ENCODE data around the gene ADAMTS9. TPM values are rescaled to one million over a fixed set of nuclear protein-coding genes. Genes with fewer than 3 reads are reported as not detected.

The ADAMTS9 gene
- total RNA-seq, 1 donor from 2014 or later, result 47.7 TPM

DNA sequence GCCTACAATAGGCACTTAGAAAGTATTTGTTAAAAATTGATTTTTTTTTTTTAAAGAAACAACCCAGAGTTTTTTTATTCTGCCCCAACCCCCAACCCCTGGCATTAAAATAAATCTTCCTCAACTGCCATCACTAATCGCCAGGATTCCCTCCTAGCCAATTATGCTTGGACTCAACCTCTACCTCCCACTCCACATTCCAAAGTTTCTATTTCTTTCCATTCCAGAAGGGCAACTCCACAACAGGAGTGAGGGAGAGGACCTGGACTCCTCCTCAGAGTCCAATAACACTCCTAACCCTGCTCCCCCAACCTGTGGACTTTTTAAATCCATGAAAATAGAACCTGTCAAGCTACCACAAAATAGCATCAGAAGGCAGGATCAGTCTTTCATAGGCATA is 99.4 kb downstream of the ADAMTS9 start:
- Mint-ChIP-seq H3K4me1 (peaks cover 36% of the 10 kb centered on the region), H3K9me3 (no peaks in the 10 kb centered on the region), H3K4me3 (no peak overlapping the region), H3K27me3 (ENCODE audit: insufficient read depth, low read depth) (no peaks in the 10 kb centered on the region), H3K36me3 (peaks cover 28% of the 10 kb centered on the region), H3K27ac (peak overlapping the region; percentile 50)
- Histone ChIP-seq H2AFZ (replicated peaks) (no peak overlapping the region), H3K4me3 (no peak overlapping the region), H3F3A (ENCODE audit: low read depth) (no peaks in the 10 kb centered on the region), H3K27ac (no peak overlapping the region), H3K4me2 (no peak overlapping the region), H3K36me3 (no peaks in the 10 kb centered on the region), H3K27me3 (no peaks in the 10 kb centered on the region), H3K4me1 (peaks cover 12% of the 10 kb centered on the region), H4K20me1 (ENCODE audit: low read depth) (no peaks in the 10 kb centered on the region), H3K9ac (no peak overlapping the region), H3K79me2 (ENCODE audit: low read depth) (no peaks in the 10 kb centered on the region), H3K9me3 (ENCODE audit: low read depth) (no peaks in the 10 kb centered on the region)
- TF ChIP-seq EZH2 (IDR thresholded peaks at IDR 0.05), result no peak
- TF ChIP-seq, protein P1, sequence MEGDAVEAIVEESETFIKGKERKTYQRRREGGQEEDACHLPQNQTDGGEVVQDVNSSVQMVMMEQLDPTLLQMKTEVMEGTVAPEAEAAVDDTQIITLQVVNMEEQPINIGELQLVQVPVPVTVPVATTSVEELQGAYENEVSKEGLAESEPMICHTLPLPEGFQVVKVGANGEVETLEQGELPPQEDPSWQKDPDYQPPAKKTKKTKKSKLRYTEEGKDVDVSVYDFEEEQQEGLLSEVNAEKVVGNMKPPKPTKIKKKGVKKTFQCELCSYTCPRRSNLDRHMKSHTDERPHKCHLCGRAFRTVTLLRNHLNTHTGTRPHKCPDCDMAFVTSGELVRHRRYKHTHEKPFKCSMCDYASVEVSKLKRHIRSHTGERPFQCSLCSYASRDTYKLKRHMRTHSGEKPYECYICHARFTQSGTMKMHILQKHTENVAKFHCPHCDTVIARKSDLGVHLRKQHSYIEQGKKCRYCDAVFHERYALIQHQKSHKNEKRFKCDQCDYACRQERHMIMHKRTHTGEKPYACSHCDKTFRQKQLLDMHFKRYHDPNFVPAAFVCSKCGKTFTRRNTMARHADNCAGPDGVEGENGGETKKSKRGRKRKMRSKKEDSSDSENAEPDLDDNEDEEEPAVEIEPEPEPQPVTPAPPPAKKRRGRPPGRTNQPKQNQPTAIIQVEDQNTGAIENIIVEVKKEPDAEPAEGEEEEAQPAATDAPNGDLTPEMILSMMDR (IDR thresholded peaks at IDR 0.05), result no peak
- no peak for TF ChIP-seq EZH2phosphoT487 (IDR thresholded peaks at IDR 0.05)
- DNase-seq (ENCODE audit: low spot score), result no peak

DNA sequence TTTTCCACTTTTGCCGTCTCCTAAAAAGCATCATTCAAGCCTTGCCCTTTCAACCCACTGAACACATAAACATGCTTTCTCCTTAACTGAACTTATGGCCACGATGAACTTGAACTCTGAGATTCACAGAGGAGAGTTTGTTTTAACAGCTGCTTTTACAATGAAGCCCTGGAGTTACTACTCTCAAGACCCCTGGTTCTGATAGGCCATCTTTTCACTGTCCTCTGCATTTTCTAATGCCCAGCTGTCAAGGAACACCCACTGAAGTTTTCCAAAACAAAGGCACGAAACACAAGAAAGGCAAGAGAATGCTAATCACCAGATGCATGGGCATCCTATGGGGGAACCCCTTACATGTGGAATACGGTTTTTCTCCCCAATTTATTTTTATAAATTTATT is 100.8 kb downstream of the ADAMTS9 start:
- H3K27me3 ChIP-seq, result no peaks in the 10 kb centered on the region
- no peak overlapping the region for H3K27ac Mint-ChIP-seq
- H3K4me3 ChIP-seq, result no peak overlapping the region
- H3K27ac ChIP-seq, result no peak overlapping the region
- no peak for DNase-seq (ENCODE audit: low spot score)
- no peaks in the 10 kb centered on the region for H3K9me3 Mint-ChIP-seq
- no peaks in the 10 kb centered on the region for H3F3A ChIP-seq (ENCODE audit: low read depth)
- H3K9me3 ChIP-seq (ENCODE audit: low read depth), result no peaks in the 10 kb centered on the region
- peaks cover 12% of the 10 kb centered on the region for H3K4me1 ChIP-seq
- H3K27me3 Mint-ChIP-seq (ENCODE audit: insufficient read depth, low read depth), result no peaks in the 10 kb centered on the region
- no peaks in the 10 kb centered on the region for H3K36me3 ChIP-seq
- peaks cover 23% of the 10 kb centered on the region for H3K36me3 Mint-ChIP-seq
- TF ChIP-seq EZH2phosphoT487 (IDR thresholded peaks at IDR 0.05), result no peak
- TF ChIP-seq, protein P1 (IDR thresholded peaks at IDR 0.05), result no peak
- peaks cover 44% of the 10 kb centered on the region for H3K4me1 Mint-ChIP-seq
- H2AFZ ChIP-seq (replicated peaks), result no peak overlapping the region
- H3K4me3 Mint-ChIP-seq, result no peak overlapping the region
- no peaks in the 10 kb centered on the region for H4K20me1 ChIP-seq (ENCODE audit: low read depth)
- no peaks in the 10 kb centered on the region for H3K79me2 ChIP-seq (ENCODE audit: low read depth)
- no peak overlapping the region for H3K9ac ChIP-seq
- H3K4me2 ChIP-seq, result peak overlapping the region; percentile 8

- Histone ChIP-seq H3K4me1 (peaks cover 12% of the 10 kb centered on the region), H3K27me3 (no peaks in the 10 kb centered on the region), H3K36me3 (no peaks in the 10 kb centered on the region), H3K9me3 (ENCODE audit: low read depth) (no peaks in the 10 kb centered on the region), H3K79me2 (ENCODE audit: low read depth) (no peaks in the 10 kb centered on the region), H3F3A (ENCODE audit: low read depth) (no peaks in the 10 kb centered on the region), H3K4me3 (no peak overlapping the region), H3K4me2 (peak overlapping the region; percentile 36), H3K9ac (no peak overlapping the region), H2AFZ (replicated peaks) (no peak overlapping the region), H4K20me1 (ENCODE audit: low read depth) (no peaks in the 10 kb centered on the region), H3K27ac (no peak overlapping the region)
- Mint-ChIP-seq H3K4me3 (no peak overlapping the region), H3K36me3 (peaks cover 23% of the 10 kb centered on the region), H3K27me3 (ENCODE audit: insufficient read depth, low read depth) (no peaks in the 10 kb centered on the region), H3K4me1 (peaks cover 44% of the 10 kb centered on the region), H3K27ac (peak overlapping the region; percentile 16), H3K9me3 (no peaks in the 10 kb centered on the region)
- DNase-seq (ENCODE audit: low spot score), result no peak
- no peak for TF ChIP-seq EZH2 (IDR thresholded peaks at IDR 0.05)
- TF ChIP-seq, protein P1 (IDR thresholded peaks at IDR 0.05), result no peak
Measured at GRCh38 chr3:64584179-64584578, 103.6 kb downstream of the ADAMTS9 start.

Measured in neural progenitor cell (in vitro differentiated cells).